H9 (cell line): ENCODE results near the gene NOP16. TPM values are rescaled to one million over a fixed set of nuclear protein-coding genes. Genes with fewer than 3 reads are reported as not detected.

Source experiments
- DNase-seq: peaks from one replicate; pipeline ENCODE4 v3.0.0-alpha.2; 2017
- H2AFZ ChIP-seq: one replicate; pipeline ENCODE4 v1.6.1; 2013; ENCODE audit warnings: mild to moderate bottlenecking, low read length, control low read depth, moderate library complexity
- H2AK5ac ChIP-seq: 2 replicates; pipeline ENCODE4 v1.6.1; 2013; ENCODE audit warnings: low read length, control low read depth, mixed read lengths; ENCODE audit not compliant: insufficient read length
- H2BK120ac ChIP-seq: one replicate; pipeline ENCODE4 v1.6.1; 2013; ENCODE audit warnings: low read depth, mild to moderate bottlenecking, low read length, control low read depth, inconsistent platforms; ENCODE audit not compliant: poor library complexity, severe bottlenecking
- H2BK12ac ChIP-seq: 2 replicates; pipeline ENCODE4 v1.6.1; 2013; ENCODE audit warnings: low read length, control low read depth, mixed read lengths, low read depth; ENCODE audit not compliant: insufficient read length
- H2BK15ac ChIP-seq: 2 replicates; pipeline ENCODE4 v1.6.1; 2013; ENCODE audit warnings: low read depth, low read length, control low read depth
- H2BK20ac ChIP-seq: one replicate; pipeline ENCODE4 v1.6.1; 2013; ENCODE audit warnings: low read depth, mild to moderate bottlenecking, low read length, control low read depth, inconsistent platforms; ENCODE audit not compliant: poor library complexity, severe bottlenecking
- H2BK5ac ChIP-seq: 2 replicates; pipeline ENCODE4 v1.6.1; 2013; ENCODE audit warnings: low read length, control low read depth, mixed read lengths; ENCODE audit not compliant: insufficient read length
- H3K14ac ChIP-seq: 2 replicates; pipeline ENCODE4 v1.6.1; 2013; ENCODE audit warnings: low read length, control low read depth; ENCODE audit not compliant: insufficient read depth
- H3K18ac ChIP-seq: 2 replicates; pipeline ENCODE4 v1.6.1; 2013; ENCODE audit warnings: low read depth, mild to moderate bottlenecking, mixed read lengths, low read length, control low read depth; ENCODE audit not compliant: insufficient read length
- H3K23ac ChIP-seq: 2 replicates; pipeline ENCODE4 v1.6.1; 2013; ENCODE audit warnings: low read length, control low read depth, mixed read lengths, low read depth; ENCODE audit not compliant: insufficient read length
- H3K23me2 ChIP-seq: 2 replicates; pipeline ENCODE4 v1.6.1; 2013; ENCODE audit warnings: low read depth, mild to moderate bottlenecking, mixed read lengths, low read length, control low read depth; ENCODE audit not compliant: insufficient read length, poor library complexity, severe bottlenecking
- H3K27ac ChIP-seq: 2 replicates; pipeline ENCODE4 v1.5.1; 2013; ENCODE audit warnings: low read length, control low read depth, mixed read lengths, low read depth; ENCODE audit not compliant: insufficient read length
- H3K27me3 ChIP-seq: 2 replicates; pipeline ENCODE4 v1.6.1; 2013; ENCODE audit warnings: low read length, control low read depth, inconsistent platforms; ENCODE audit not compliant: insufficient read depth
- H3K4ac ChIP-seq: 2 replicates; pipeline ENCODE4 v1.6.1; 2013; ENCODE audit warnings: low read depth, mild to moderate bottlenecking, control low read depth, inconsistent platforms, low read length, moderate library complexity
- H3K4me1 ChIP-seq: 2 replicates; pipeline ENCODE4 v1.6.1; 2013; ENCODE audit warnings: low read length, control low read depth, inconsistent platforms; ENCODE audit not compliant: insufficient read depth
- H3K4me2 ChIP-seq: 2 replicates; pipeline ENCODE4 v1.6.1; 2013; ENCODE audit warnings: low read length, control low read depth, mixed read lengths; ENCODE audit not compliant: insufficient read length, insufficient read depth
- H3K56ac ChIP-seq: 2 replicates; pipeline ENCODE4 v1.6.1; 2013; ENCODE audit warnings: low read depth, mild to moderate bottlenecking, mixed read lengths, low read length, control low read depth; ENCODE audit not compliant: insufficient read length
- H3K79me1 ChIP-seq: 2 replicates; pipeline ENCODE4 v1.6.1; 2013; ENCODE audit warnings: low read depth, mild to moderate bottlenecking, moderate library complexity, low read length, control low read depth, inconsistent platforms; ENCODE audit not compliant: insufficient read depth, poor library complexity, severe bottlenecking
- H3K79me2 ChIP-seq: 2 replicates; pipeline ENCODE4 v1.6.1; 2013; ENCODE audit warnings: low read length, control low read depth, inconsistent platforms; ENCODE audit not compliant: insufficient read depth
- H3K9ac ChIP-seq: 2 replicates; pipeline ENCODE4 v1.6.1; 2013; ENCODE audit warnings: low read length, control low read depth, mixed read lengths; ENCODE audit not compliant: insufficient read length; ENCODE audit errors: extremely low read depth
- H3K9me3 ChIP-seq: one replicate; pipeline ENCODE4 v1.6.1; 2013; ENCODE audit warnings: low read depth, low read length, inconsistent platforms; ENCODE audit not compliant: control insufficient read depth
- H3T11ph ChIP-seq: one replicate; pipeline ENCODE4 v1.6.1; 2013; ENCODE audit warnings: mild to moderate bottlenecking, low read length, control low read depth, inconsistent platforms
- H4K20me1 ChIP-seq: one replicate; pipeline ENCODE4 v1.6.1; 2013; ENCODE audit not compliant: control insufficient read depth, insufficient read length, insufficient read depth
- H4K5ac ChIP-seq: 2 replicates; pipeline ENCODE4 v1.6.1; 2013; ENCODE audit warnings: low read depth, mild to moderate bottlenecking, mixed read lengths, low read length, control low read depth; ENCODE audit not compliant: insufficient read length
- H4K8ac ChIP-seq: replicated peaks from 2 replicates; pipeline ENCODE4 v1.6.1; 2013; ENCODE audit warnings: low read length, control low read depth, mixed read lengths, low read depth; ENCODE audit not compliant: insufficient read length
- H4K91ac ChIP-seq: 2 replicates; pipeline ENCODE4 v1.6.1; 2013; ENCODE audit warnings: low read depth, mild to moderate bottlenecking, moderate library complexity, mixed read lengths, low read length, control low read depth; ENCODE audit not compliant: insufficient read length
- H3K27ac Mint-ChIP-seq, 3 experiments: 2 replicates in 2 of 3; 3 replicates in 1 of 3; pipeline ENCODE4 v1.8.0; 2020 to 2021; ENCODE audit warnings: mixed read lengths in 3 of 3, mild to moderate bottlenecking in 1 of 3, moderate library complexity in 1 of 3
- H3K27me3 Mint-ChIP-seq: 2 replicates; pipeline ENCODE4 v1.8.0; 2021; ENCODE audit warnings: low read depth, mild to moderate bottlenecking, moderate library complexity, mixed read lengths
- H3K36me3 Mint-ChIP-seq, 3 experiments: 2 replicates in 2 of 3; 3 replicates in 1 of 3; pipeline ENCODE4 v1.8.0; 2020 to 2021; ENCODE audit warnings: low read depth in 3 of 3, mixed read lengths in 3 of 3; ENCODE audit not compliant: insufficient read depth in 1 of 3
- H3K4me1 Mint-ChIP-seq, 2 experiments: 2 replicates each; pipeline ENCODE4 v1.8.0; 2020; ENCODE audit warnings: mixed read lengths in 2 of 2
- H3K4me3 Mint-ChIP-seq, 2 experiments: 2 replicates in 1 of 2; 3 replicates in 1 of 2; pipeline ENCODE4 v1.8.0; 2020 to 2021; ENCODE audit warnings: mild to moderate bottlenecking in 2 of 2, mixed read lengths in 2 of 2, moderate library complexity in 1 of 2
- H3K9me3 Mint-ChIP-seq, 2 experiments: 2 replicates in 1 of 2; 3 replicates in 1 of 2; pipeline ENCODE4 v1.8.0; 2020; ENCODE audit warnings: mild to moderate bottlenecking in 2 of 2, mixed read lengths in 2 of 2, moderate library complexity in 1 of 2
- WGBS: extraction: QIAGEN DNeasy Blood & Tissue Kit; methylation state at CpG from one replicate; pipeline ENCODE4 v1.1.7; 2013; ENCODE audit warnings: missing lambda C conversion rate, low lambda C conversion rate, mixed read lengths; ENCODE audit not compliant: insufficient read length; ENCODE audit errors: extremely low coverage; 5-methylcytosine and 5-hydroxymethylcytosine counted together
- total RNA-seq: library from RNA; stranded (reverse); gene quantifications from 2 replicates; pipeline ENCODE4 v1.2.1, GENCODE V29; 2021
- TF ChIP-seq, protein P1 (sequence below): fragments of 200-600 bp; sonication (generic); conservative IDR thresholded peaks from 3 replicates; pipeline ENCODE4 v1.8.0; 2021; ENCODE audit warnings: antibody characterized with exemption, mild to moderate bottlenecking

NOP16 gene
- total RNA-seq, 1 experiment from 2014 or later, result 114 TPM

- H4K91ac ChIP-seq, result no peak overlapping the region
- no peak overlapping the region for H4K5ac ChIP-seq
- no peaks in the 10 kb centered on the region for H3K23me2 ChIP-seq
- no peak overlapping the region for H4K8ac ChIP-seq
- peaks cover 4 to 28% (median 23%) of the 10 kb centered on the region in 3 experiments; a peak in 6 of 7 replicates for H3K36me3 Mint-ChIP-seq
- H2BK12ac ChIP-seq, result no peak overlapping the region
- H3K27ac ChIP-seq, result no peak overlapping the region
- no peak overlapping the region for H3T11ph ChIP-seq
- H2BK5ac ChIP-seq, result no peak overlapping the region
- H3K9ac ChIP-seq, result no peak overlapping the region
- H3K4ac ChIP-seq, result no peak overlapping the region
- no peaks in the 10 kb centered on the region for H3K27me3 ChIP-seq
- H3K18ac ChIP-seq, result no peak overlapping the region
- no peak for DNase-seq
- no peak overlapping the region for H2AFZ ChIP-seq
- no peaks in the 10 kb centered on the region for H3K79me1 ChIP-seq
- no CpG with 5 or more reads among the region's 3 CpGs for WGBS
- H3K56ac ChIP-seq, result no peak overlapping the region
- no peak overlapping the region for H2BK15ac ChIP-seq
- TF ChIP-seq, protein P1, sequence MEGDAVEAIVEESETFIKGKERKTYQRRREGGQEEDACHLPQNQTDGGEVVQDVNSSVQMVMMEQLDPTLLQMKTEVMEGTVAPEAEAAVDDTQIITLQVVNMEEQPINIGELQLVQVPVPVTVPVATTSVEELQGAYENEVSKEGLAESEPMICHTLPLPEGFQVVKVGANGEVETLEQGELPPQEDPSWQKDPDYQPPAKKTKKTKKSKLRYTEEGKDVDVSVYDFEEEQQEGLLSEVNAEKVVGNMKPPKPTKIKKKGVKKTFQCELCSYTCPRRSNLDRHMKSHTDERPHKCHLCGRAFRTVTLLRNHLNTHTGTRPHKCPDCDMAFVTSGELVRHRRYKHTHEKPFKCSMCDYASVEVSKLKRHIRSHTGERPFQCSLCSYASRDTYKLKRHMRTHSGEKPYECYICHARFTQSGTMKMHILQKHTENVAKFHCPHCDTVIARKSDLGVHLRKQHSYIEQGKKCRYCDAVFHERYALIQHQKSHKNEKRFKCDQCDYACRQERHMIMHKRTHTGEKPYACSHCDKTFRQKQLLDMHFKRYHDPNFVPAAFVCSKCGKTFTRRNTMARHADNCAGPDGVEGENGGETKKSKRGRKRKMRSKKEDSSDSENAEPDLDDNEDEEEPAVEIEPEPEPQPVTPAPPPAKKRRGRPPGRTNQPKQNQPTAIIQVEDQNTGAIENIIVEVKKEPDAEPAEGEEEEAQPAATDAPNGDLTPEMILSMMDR, result no peak
- H3K4me3 Mint-ChIP-seq, result no peak overlapping the region
- H3K23ac ChIP-seq, result no peak overlapping the region
- H2AK5ac ChIP-seq, result no peak overlapping the region
- peaks cover 9% of the 10 kb centered on the region for H3K27me3 Mint-ChIP-seq
- H3K9me3 ChIP-seq, result no peaks in the 10 kb centered on the region
- H2BK120ac ChIP-seq, result no peak overlapping the region
- no peak overlapping the region for H3K4me2 ChIP-seq
- H3K27ac Mint-ChIP-seq, result no peak overlapping the region
- H4K20me1 ChIP-seq, result no peaks in the 10 kb centered on the region
- no peaks in the 10 kb centered on the region for H3K4me1 ChIP-seq
- H3K79me2 ChIP-seq, result no peaks in the 10 kb centered on the region
- H3K14ac ChIP-seq, result no peak overlapping the region
- H2BK20ac ChIP-seq, result no peak overlapping the region
- H3K9me3 Mint-ChIP-seq, result peaks cover 50 to 55% of the 10 kb centered on the region in 2 experiments
- no peaks in the 10 kb centered on the region; a peak in 1 of 4 replicates for H3K4me1 Mint-ChIP-seq
Measured at GRCh38 chr5:176424181-176424580, 35.8 kb upstream of the NOP16 start.
